ENCODE results near the gene MAP3K5.

Gene MAP3K5

DNA sequence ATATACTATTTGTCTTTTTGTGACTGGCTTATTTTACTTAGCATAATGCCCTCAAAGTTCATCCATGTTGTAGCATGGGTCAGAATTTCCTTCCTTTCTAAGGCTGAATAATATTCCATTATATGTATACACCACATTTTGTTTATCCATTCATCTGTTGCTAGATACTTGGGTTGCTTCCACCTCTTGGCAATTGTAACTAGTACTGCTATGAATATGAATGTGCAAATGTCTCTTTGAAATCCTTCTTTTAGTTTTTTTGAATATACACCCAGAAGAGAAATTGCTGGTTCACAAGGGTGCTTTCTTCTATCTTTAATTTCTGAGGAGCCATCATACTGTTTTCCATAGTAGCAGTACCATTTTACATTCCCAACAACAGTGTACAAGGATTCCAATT, 220.8 kb downstream of the MAP3K5 start:
- Histone ChIP-seq H3K4me1 (ENCODE audit: insufficient read depth, low read length, severe bottlenecking) (no peaks in the 10 kb centered on the region), H3F3A (ENCODE audit: insufficient read depth, low read length) (no peaks in the 10 kb centered on the region), H3K9ac (ENCODE audit: low read length) (no peak overlapping the region), H3K4me3 (ENCODE audit: low read depth, low read length, poor library complexity, severe bottlenecking) (no peak overlapping the region), H3K9me3 (ENCODE audit: low read length) (peaks cover 10% of the 10 kb centered on the region; the same call in 1 of the 2 replicates), H3K27ac (ENCODE audit: low read depth, low read length, poor library complexity, severe bottlenecking) (no peak overlapping the region), H3K4me2 (ENCODE audit: low read length) (no peak overlapping the region), H3K27me3 (ENCODE audit: insufficient read depth, low read length) (no peaks in the 10 kb centered on the region), H3K79me2 (ENCODE audit: insufficient read depth, low read length) (no peaks in the 10 kb centered on the region), H4K20me1 (ENCODE audit: insufficient read depth, low read length) (no peaks in the 10 kb centered on the region), H2AFZ (ENCODE audit: low read length) (no peak overlapping the region), H3K9me2 (ENCODE audit: low read depth, low read length) (no peaks in the 10 kb centered on the region), H3K36me3 (ENCODE audit: insufficient read depth, low read length) (peaks cover 30% of the 10 kb centered on the region)
- TF ChIP-seq, protein P1, sequence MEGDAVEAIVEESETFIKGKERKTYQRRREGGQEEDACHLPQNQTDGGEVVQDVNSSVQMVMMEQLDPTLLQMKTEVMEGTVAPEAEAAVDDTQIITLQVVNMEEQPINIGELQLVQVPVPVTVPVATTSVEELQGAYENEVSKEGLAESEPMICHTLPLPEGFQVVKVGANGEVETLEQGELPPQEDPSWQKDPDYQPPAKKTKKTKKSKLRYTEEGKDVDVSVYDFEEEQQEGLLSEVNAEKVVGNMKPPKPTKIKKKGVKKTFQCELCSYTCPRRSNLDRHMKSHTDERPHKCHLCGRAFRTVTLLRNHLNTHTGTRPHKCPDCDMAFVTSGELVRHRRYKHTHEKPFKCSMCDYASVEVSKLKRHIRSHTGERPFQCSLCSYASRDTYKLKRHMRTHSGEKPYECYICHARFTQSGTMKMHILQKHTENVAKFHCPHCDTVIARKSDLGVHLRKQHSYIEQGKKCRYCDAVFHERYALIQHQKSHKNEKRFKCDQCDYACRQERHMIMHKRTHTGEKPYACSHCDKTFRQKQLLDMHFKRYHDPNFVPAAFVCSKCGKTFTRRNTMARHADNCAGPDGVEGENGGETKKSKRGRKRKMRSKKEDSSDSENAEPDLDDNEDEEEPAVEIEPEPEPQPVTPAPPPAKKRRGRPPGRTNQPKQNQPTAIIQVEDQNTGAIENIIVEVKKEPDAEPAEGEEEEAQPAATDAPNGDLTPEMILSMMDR (IDR thresholded peaks at IDR 0.05; ENCODE audit: low read length), result no peak
- TF ChIP-seq EZH2 (IDR thresholded peaks at IDR 0.05; ENCODE audit: borderline replicate concordance, low read length), result no peak

DNA sequence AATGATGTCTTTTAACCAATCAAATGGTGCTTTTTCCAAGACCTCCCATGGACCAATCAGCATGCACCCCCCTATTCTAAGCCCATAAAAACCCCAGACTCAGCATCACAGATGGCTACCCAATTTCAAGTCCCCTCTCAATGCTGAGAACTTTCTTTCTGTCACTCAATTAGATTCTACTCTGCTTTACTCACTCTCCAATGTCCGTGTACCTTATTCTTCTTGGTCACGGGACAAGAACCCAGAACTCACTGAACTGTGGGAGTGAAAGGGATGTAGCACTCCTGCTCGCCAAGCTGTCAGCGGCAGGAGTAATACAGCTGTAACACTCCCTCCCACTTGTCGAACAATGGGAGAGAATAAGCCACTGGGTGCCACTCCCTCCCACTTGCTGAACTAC, 221.2 kb downstream of the MAP3K5 start:
- no peak overlapping the region for H3K4me2 ChIP-seq (ENCODE audit: low read length)
- TF ChIP-seq EZH2 (IDR thresholded peaks at IDR 0.05; ENCODE audit: borderline replicate concordance, low read length), result no peak
- TF ChIP-seq, protein P1 (IDR thresholded peaks at IDR 0.05; ENCODE audit: low read length), result no peak
- H3K36me3 ChIP-seq (ENCODE audit: insufficient read depth, low read length), result peaks cover 30% of the 10 kb centered on the region
- H3K79me2 ChIP-seq (ENCODE audit: insufficient read depth, low read length), result no peaks in the 10 kb centered on the region
- H3K4me3 ChIP-seq (ENCODE audit: low read depth, low read length, poor library complexity, severe bottlenecking), result no peak overlapping the region
- H3K27me3 ChIP-seq (ENCODE audit: insufficient read depth, low read length), result no peaks in the 10 kb centered on the region
- H3K27ac ChIP-seq (ENCODE audit: low read depth, low read length, poor library complexity, severe bottlenecking), result no peak overlapping the region
- no peak overlapping the region for H3K9ac ChIP-seq (ENCODE audit: low read length)
- no peaks in the 10 kb centered on the region for H3K9me2 ChIP-seq (ENCODE audit: low read depth, low read length)
- H3K4me1 ChIP-seq (ENCODE audit: insufficient read depth, low read length, severe bottlenecking), result no peaks in the 10 kb centered on the region
- no peaks in the 10 kb centered on the region for H3F3A ChIP-seq (ENCODE audit: insufficient read depth, low read length)
- peaks cover 10% of the 10 kb centered on the region; the same call in 1 of the 2 replicates for H3K9me3 ChIP-seq (ENCODE audit: low read length)
- H4K20me1 ChIP-seq (ENCODE audit: insufficient read depth, low read length), result no peaks in the 10 kb centered on the region
- H2AFZ ChIP-seq (ENCODE audit: low read length), result no peak overlapping the region

DNA sequence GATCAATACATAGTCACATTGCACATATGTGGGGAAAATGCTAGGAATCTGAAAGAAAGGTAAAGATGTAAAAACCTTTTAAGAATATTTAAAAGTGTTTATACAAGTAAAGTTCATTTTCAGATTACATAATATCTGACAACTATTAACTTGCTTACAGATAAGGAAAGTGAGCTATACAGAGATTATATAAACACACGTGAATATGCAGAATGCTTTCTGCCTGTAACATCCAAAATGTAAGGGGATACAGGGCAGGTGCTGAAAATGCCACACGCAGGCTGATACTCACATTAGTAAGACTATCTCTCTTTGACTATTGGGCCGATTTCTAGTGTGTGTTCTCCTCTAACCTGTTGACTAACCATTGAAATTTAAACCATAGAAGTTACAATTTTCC, 224.1 kb downstream of the MAP3K5 start:
- Histone ChIP-seq H4K20me1 (ENCODE audit: insufficient read depth, low read length) (no peaks in the 10 kb centered on the region), H3K4me2 (ENCODE audit: low read length) (no peak overlapping the region), H3F3A (ENCODE audit: insufficient read depth, low read length) (no peaks in the 10 kb centered on the region), H3K27ac (ENCODE audit: low read depth, low read length, poor library complexity, severe bottlenecking) (no peak overlapping the region), H3K9ac (ENCODE audit: low read length) (no peak overlapping the region), H3K9me2 (ENCODE audit: low read depth, low read length) (no peaks in the 10 kb centered on the region), H3K27me3 (ENCODE audit: insufficient read depth, low read length) (no peaks in the 10 kb centered on the region), H3K36me3 (ENCODE audit: insufficient read depth, low read length) (peaks cover 15% of the 10 kb centered on the region; the same call in 1 of the 2 replicates), H3K4me1 (ENCODE audit: insufficient read depth, low read length, severe bottlenecking) (no peaks in the 10 kb centered on the region), H3K4me3 (ENCODE audit: low read depth, low read length, poor library complexity, severe bottlenecking) (no peak overlapping the region), H2AFZ (ENCODE audit: low read length) (no peak overlapping the region), H3K9me3 (ENCODE audit: low read length) (peaks cover 10% of the 10 kb centered on the region; the same call in 1 of the 2 replicates), H3K79me2 (ENCODE audit: insufficient read depth, low read length) (no peaks in the 10 kb centered on the region)
- TF ChIP-seq, protein P1 (IDR thresholded peaks at IDR 0.05; ENCODE audit: low read length), result no peak
- TF ChIP-seq EZH2 (IDR thresholded peaks at IDR 0.05; ENCODE audit: borderline replicate concordance, low read length), result no peak

Measured in OCI-LY1 (cell line).